ENCODE results near the gene PMS1.

- TF ChIP-seq POLR2A (IDR thresholded peaks at IDR 0.05): no peak
- no peak for TF ChIP-seq CTCF (IDR thresholded peaks at IDR 0.05)
Observed at GRCh38 chr2:189821953-189822748, 37.9 kb downstream of the PMS1 start.

Measured in testis (tissue), 2 donors.